Measurements from ENCODE around the gene MFSD12. TPM values are rescaled to one million over a fixed set of nuclear protein-coding genes. Genes with fewer than 3 reads are reported as not detected.

The MFSD12 gene
- polyA plus RNA-seq, 3 donors, result 47.9 to 150 (median 55.5) TPM

DNA sequence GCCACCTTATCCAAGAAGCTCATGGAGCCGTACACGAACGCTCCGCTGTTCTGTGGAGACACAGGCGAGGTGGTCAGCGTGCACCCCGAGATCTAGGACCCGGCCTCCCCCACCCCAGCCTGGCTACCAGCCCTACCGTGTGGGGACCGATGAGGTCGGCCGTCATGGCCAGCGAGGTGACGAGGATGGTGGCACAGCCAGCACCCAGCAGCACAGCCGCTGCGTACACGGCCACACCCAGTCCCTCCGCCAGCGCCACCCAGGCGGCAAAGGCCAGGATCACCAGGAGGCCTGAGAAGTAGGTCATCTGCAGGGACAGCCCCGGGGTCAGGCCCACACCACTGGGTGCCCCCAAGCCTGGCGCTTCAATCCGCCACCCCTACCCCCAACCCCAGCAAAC, 11.3 kb downstream of the MFSD12 start:
- 97% methylated on average over 11 of the region's 23 CpGs for WGBS (ENCODE audit: insufficient coverage)
- Histone ChIP-seq H3K79me2 (ENCODE audit: insufficient read depth, low read length) (peaks cover 20% of the 10 kb centered on the region), H3K9ac (ENCODE audit: insufficient read depth, low read length, poor library complexity, severe bottlenecking) (no peak overlapping the region), H3K9me3 (replicated peaks in 1 of 2; ENCODE audit: control insufficient read depth in 1 of 2, insufficient read depth in 1 of 2, low read length in 2 of 2) (no peaks in the 10 kb centered on the region), H3K4me1 (ENCODE audit: control insufficient read depth in 1 of 2, insufficient read depth in 2 of 2, low read length in 2 of 2) (peaks cover 30 to 39% of the 10 kb centered on the region in 2 donors), H3K4me3 (replicated peaks in 1 of 3; ENCODE audit: low read depth in 2 of 3, low read length in 3 of 3) (no peak overlapping the region), H3K27ac (ENCODE audit: low read depth in 1 of 2, low read length in 2 of 2) (no peak overlapping the region), H3K4me2 (replicated peaks; ENCODE audit: extremely low read depth, low read length, poor library complexity, severe bottlenecking) (no peak overlapping the region), H3K36me3 (replicated peaks in 1 of 2; ENCODE audit: control insufficient read depth in 1 of 2, insufficient read depth in 2 of 2, low read length in 2 of 2) (peaks cover 48 to 62% of the 10 kb centered on the region in 2 donors), H2AFZ (ENCODE audit: insufficient read depth, low read depth, low read length, poor library complexity, severe bottlenecking) (no peak overlapping the region), H3K27me3 (ENCODE audit: control insufficient read depth in 2 of 2, insufficient read depth in 2 of 2, low read length in 2 of 2) (no peaks in the 10 kb centered on the region), H4K20me1 (ENCODE audit: insufficient read depth, low read length) (peaks cover 58% of the 10 kb centered on the region)
- H3K36me3 Mint-ChIP-seq, result peaks cover 35 to 54% of the 10 kb centered on the region in 2 donors
- H3K4me3 Mint-ChIP-seq, result no peak overlapping the region
- H3K27me3 Mint-ChIP-seq (ENCODE audit: low read depth in 3 of 3), result peaks cover 0 to 1% (median 0%) of the 10 kb centered on the region in 3 donors
- peaks cover 34% of the 10 kb centered on the region for H3K4me1 Mint-ChIP-seq
- TF ChIP-seq, protein P1, sequence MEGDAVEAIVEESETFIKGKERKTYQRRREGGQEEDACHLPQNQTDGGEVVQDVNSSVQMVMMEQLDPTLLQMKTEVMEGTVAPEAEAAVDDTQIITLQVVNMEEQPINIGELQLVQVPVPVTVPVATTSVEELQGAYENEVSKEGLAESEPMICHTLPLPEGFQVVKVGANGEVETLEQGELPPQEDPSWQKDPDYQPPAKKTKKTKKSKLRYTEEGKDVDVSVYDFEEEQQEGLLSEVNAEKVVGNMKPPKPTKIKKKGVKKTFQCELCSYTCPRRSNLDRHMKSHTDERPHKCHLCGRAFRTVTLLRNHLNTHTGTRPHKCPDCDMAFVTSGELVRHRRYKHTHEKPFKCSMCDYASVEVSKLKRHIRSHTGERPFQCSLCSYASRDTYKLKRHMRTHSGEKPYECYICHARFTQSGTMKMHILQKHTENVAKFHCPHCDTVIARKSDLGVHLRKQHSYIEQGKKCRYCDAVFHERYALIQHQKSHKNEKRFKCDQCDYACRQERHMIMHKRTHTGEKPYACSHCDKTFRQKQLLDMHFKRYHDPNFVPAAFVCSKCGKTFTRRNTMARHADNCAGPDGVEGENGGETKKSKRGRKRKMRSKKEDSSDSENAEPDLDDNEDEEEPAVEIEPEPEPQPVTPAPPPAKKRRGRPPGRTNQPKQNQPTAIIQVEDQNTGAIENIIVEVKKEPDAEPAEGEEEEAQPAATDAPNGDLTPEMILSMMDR (IDR thresholded peaks at IDR 0.05), result no peak
- no peak for DNase-seq
- H3K27ac Mint-ChIP-seq, result peak overlapping the region in 3 of 7 donors; percentile 32 to 88 (median 52)
- intact Hi-C loops (cut with micrococcal nuclease), result loop anchor here (5.0 kb wide), 3 partner anchors 36 to 81 kb away; partner anchors contain the start of gene CACTIN (in 1 of the 2)
- peaks cover 0 to 2% (median 0%) of the 10 kb centered on the region in 7 donors for H3K9me3 Mint-ChIP-seq

DNA sequence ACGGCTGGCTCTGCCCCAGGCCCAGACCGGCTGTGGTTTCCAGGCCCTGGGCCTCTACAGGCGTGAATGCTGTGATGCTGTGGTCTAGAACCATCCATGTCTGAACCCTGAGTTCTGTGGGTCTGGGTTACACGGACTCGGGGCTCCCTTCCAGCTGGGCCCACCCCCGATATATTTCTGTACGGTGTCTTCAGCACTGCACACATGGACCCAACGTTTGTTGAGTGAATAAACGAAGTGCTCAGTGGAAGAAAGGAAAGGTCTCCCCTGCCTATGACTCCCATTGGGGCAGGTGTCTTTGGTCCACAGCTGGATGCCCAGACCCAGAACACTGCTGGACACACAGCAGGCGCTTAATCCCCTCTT, 11.7 kb downstream of the MFSD12 start:
- DNase-seq, result no peak
- Mint-ChIP-seq H3K4me1 (peaks cover 31% of the 10 kb centered on the region), H3K27me3 (ENCODE audit: low read depth in 3 of 3) (peaks cover 0 to 1% (median 0%) of the 10 kb centered on the region in 3 donors), H3K9me3 (peaks cover 0 to 2% (median 0%) of the 10 kb centered on the region in 7 donors), H3K27ac (peak overlapping the region in 6 of 7 donors; percentile 32 to 88 (median 68)), H3K36me3 (peaks cover 31 to 49% of the 10 kb centered on the region in 2 donors), H3K4me3 (peak overlapping the region in 1 of 2 donors; percentile 37)
- Histone ChIP-seq H3K9me3 (replicated peaks in 1 of 2; ENCODE audit: control insufficient read depth in 1 of 2, insufficient read depth in 1 of 2, low read length in 2 of 2) (no peaks in the 10 kb centered on the region), H3K4me2 (replicated peaks; ENCODE audit: extremely low read depth, low read length, poor library complexity, severe bottlenecking) (no peak overlapping the region), H3K36me3 (replicated peaks in 1 of 2; ENCODE audit: control insufficient read depth in 1 of 2, insufficient read depth in 2 of 2, low read length in 2 of 2) (peaks cover 48 to 57% of the 10 kb centered on the region in 2 donors), H4K20me1 (ENCODE audit: insufficient read depth, low read length) (peaks cover 58% of the 10 kb centered on the region), H2AFZ (ENCODE audit: insufficient read depth, low read depth, low read length, poor library complexity, severe bottlenecking) (no peak overlapping the region), H3K4me3 (replicated peaks in 1 of 3; ENCODE audit: low read depth in 2 of 3, low read length in 3 of 3) (no peak overlapping the region), H3K27ac (ENCODE audit: low read depth in 1 of 2, low read length in 2 of 2) (no peak overlapping the region), H3K79me2 (ENCODE audit: insufficient read depth, low read length) (peaks cover 15% of the 10 kb centered on the region), H3K4me1 (ENCODE audit: control insufficient read depth in 1 of 2, insufficient read depth in 2 of 2, low read length in 2 of 2) (peaks cover 30 to 39% of the 10 kb centered on the region in 2 donors), H3K9ac (ENCODE audit: insufficient read depth, low read length, poor library complexity, severe bottlenecking) (no peak overlapping the region), H3K27me3 (ENCODE audit: control insufficient read depth in 2 of 2, insufficient read depth in 2 of 2, low read length in 2 of 2) (no peaks in the 10 kb centered on the region)
- WGBS (ENCODE audit: insufficient coverage), result 93% methylated on average over 10 of the region's 10 CpGs
- intact Hi-C loops (cut with micrococcal nuclease), result loop anchor here (2.0 to 5.0 kb wide), 4 partner anchors 13 to 82 kb away; partner anchors contain the start of gene CACTIN (in 1 of the 2)
- TF ChIP-seq, protein P1 (IDR thresholded peaks at IDR 0.05), result no peak
